Esophagus muscularis mucosa (tissue), 4 donors: ENCODE measurements around the gene TMC1. TPM values are rescaled to one million over a fixed set of nuclear protein-coding genes. Genes with fewer than 3 reads are reported as not detected.
"Not testable (repeated sequence)": the region's sequence is repeated elsewhere in the genome, so short reads cannot be mapped to it uniquely, and the experiment has no call there.

Experiments
- DNase-seq: peaks from one replicate; pipeline ENCODE4 v3.0.0-alpha.2; 2017; ENCODE audit errors: extremely low spot score
- H3K27ac ChIP-seq, 4 donors: fragments of 200-600 bp; sonication (generic); replicated peaks in 1 of 4; 1 replicate in 3 of 4; 2 replicates in 1 of 4; pipeline ENCODE4 v1.5.1; 2016 to 2019; ENCODE audit warnings: mild to moderate bottlenecking in 1 of 4
- H3K27me3 ChIP-seq, 4 donors: fragments of 200-600 bp; sonication (generic); one replicate each; pipeline versions ENCODE4 v1.5.1 to v1.6.0; 2016 to 2019
- H3K36me3 ChIP-seq, 4 donors: fragments of 200-600 bp; sonication (generic); one replicate each; pipeline ENCODE4 v1.5.1; 2016 to 2019
- H3K4me1 ChIP-seq, 4 donors: fragments of 200-600 bp; sonication (generic); one replicate each; pipeline ENCODE4 v1.5.1; 2016 to 2019
- H3K4me3 ChIP-seq, 4 donors: fragments of 200-600 bp; sonication (generic); 1 replicate in 2 of 4; 2 replicates in 2 of 4; pipeline ENCODE4 v1.5.1; 2016 to 2019; ENCODE audit warnings: mild to moderate bottlenecking in 4 of 4, moderate library complexity in 1 of 4
- H3K9me3 ChIP-seq, 4 donors: fragments of 200-600 bp; sonication (generic); 1 replicate in 3 of 4; 2 replicates in 1 of 4; pipeline ENCODE4 v1.5.1; 2016 to 2019
- CTCF ChIP-seq, 3 experiments: fragments of 200-600 bp in 2 of 3; fragments of 450-650 bp in 1 of 3; sonication (generic) in 2 of 3; IDR thresholded peaks; one replicate each; pipeline ENCODE4 v1.5.1; 2017 to 2019; ENCODE audit warnings: antibody characterized with exemption in 3 of 3, mild to moderate bottlenecking in 2 of 3, moderate library complexity in 1 of 3
- EP300 ChIP-seq: sonication (generic); formaldehyde crosslinking; IDR thresholded peaks from one replicate; pipeline ENCODE4 v1.6.1; 2017; ENCODE audit warnings: antibody characterized with exemption
- POLR2A ChIP-seq: fragments of 450-650 bp; IDR thresholded peaks from one replicate; pipeline ENCODE4 v1.6.1; 2017; ENCODE audit warnings: antibody characterized with exemption, moderate library complexity, mild to moderate bottlenecking, low read depth
- POLR2AphosphoS5 ChIP-seq, 2 donors: sonication (generic); formaldehyde crosslinking; IDR thresholded peaks; one replicate each; pipeline ENCODE4 v1.6.1; 2017; ENCODE audit warnings: antibody characterized with exemption in 2 of 2
- WGBS: methylation state at CpG from one replicate; pipeline ENCODE4 v1.1.5; 2018; 5-methylcytosine and 5-hydroxymethylcytosine counted together
- intact Hi-C: fragments of 100-400 bp; cut with DNase I; formaldehyde crosslinking; loops from one replicate; pipeline ENCODE4 v1.15.1; 2023
- total RNA-seq, 4 donors: library from RNA; depleted of rRNA; stranded (reverse); fragments of >200 nt; gene quantifications; one replicate each; pipeline versions ENCODE4 v1.1.0 to v1.2.1, GENCODE V29; 2016

Gene TMC1
- total RNA-seq, 4 donors from 2014 or later, result not detected

- WGBS, result 84% methylated on average over 1 of the region's 1 CpG
- TF ChIP-seq CTCF (IDR thresholded peaks at IDR 0.05) (no peak), EP300 (no peak), POLR2AphosphoS5 (IDR thresholded peaks at IDR 0.05) (no peak), POLR2A (no peak)
- no peaks in the 10 kb centered on the region for H3K9me3 ChIP-seq
Measured at GRCh38 chr9:72834994-72835393, 313.6 kb downstream of the TMC1 start.

DNA sequence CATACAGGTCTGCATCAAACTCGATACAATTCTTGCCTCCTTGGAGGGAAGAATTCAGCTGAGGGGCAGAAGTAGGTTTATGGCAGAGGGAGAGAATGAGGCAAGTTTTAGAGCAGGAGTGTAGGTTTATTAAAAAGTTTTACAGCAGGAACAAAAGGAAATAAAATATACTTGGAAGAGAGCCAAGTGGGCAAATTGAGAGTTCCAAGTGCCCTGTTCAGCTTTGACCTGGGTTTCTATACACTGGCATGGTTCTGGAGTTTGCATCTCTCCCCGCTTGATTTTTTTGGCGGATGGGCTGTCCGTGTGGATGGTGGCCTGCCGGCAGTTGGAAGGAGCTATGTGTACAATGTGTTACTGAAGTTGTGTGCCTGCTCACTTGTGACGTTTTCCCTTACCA lies 315.4 kb downstream of the TMC1 start:
- Histone ChIP-seq H3K27me3 (no peaks in the 10 kb centered on the region), H3K36me3 (no peaks in the 10 kb centered on the region), H3K27ac (no peak overlapping the region), H3K4me3 (no peak overlapping the region), H3K9me3 (no peaks in the 10 kb centered on the region), H3K4me1 (no peaks in the 10 kb centered on the region)
- intact Hi-C loops, result no loop called here
- WGBS, result 74% methylated on average over 6 of the region's 6 CpGs
- DNase-seq, result no peak
- TF ChIP-seq POLR2A, result no peak
- TF ChIP-seq CTCF (IDR thresholded peaks at IDR 0.05), result no peak
- no peak for TF ChIP-seq EP300

More at GRCh38 chr9:72834994-72835393, 313.6 kb downstream of the TMC1 start:
- Histone ChIP-seq H3K4me3 (no peak overlapping the region), H3K27me3 (no peaks in the 10 kb centered on the region), H3K27ac (no peak overlapping the region), H3K4me1 (no peaks in the 10 kb centered on the region), H3K36me3 (no peaks in the 10 kb centered on the region)
- intact Hi-C loops, result no loop called here
- DNase-seq, result no peak

DNA sequence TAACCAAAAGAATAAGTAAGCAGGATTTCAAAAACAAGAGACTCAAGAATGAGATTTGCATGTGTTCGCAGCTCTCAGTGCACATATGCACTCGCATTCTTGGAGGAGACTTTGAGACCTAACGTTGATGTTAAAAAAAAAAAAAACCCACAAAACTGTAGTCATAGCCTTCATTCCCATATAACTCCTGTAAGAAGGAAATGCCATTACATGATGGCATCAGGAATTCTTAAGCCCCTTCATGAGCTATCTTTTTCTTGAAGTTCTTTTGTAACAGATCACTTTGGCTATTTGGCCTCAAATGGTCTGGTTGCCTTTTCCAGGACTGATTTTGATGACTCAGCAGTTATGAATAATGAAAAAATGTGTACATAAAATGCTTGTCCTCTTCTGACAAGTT lies 317.7 kb downstream of the TMC1 start:
- H3K9me3 ChIP-seq, result peaks cover 0 to 4% (median 0%) of the 10 kb centered on the region in 4 donors
- WGBS, result 62% methylated on average over 3 of the region's 3 CpGs
- no peaks in the 10 kb centered on the region for H3K27me3 ChIP-seq
- H3K36me3 ChIP-seq, result no peaks in the 10 kb centered on the region
- TF ChIP-seq POLR2A (no peak), CTCF (IDR thresholded peaks at IDR 0.05) (no peak), POLR2AphosphoS5 (IDR thresholded peaks at IDR 0.05) (no peak), EP300 (no peak)
- peaks cover 0 to 4% (median 2%) of the 10 kb centered on the region in 4 donors for H3K4me1 ChIP-seq
- no peak overlapping the region for H3K27ac ChIP-seq
- DNase-seq, result no peak
- H3K4me3 ChIP-seq, result no peak overlapping the region
- intact Hi-C loops, result no loop called here

DNA sequence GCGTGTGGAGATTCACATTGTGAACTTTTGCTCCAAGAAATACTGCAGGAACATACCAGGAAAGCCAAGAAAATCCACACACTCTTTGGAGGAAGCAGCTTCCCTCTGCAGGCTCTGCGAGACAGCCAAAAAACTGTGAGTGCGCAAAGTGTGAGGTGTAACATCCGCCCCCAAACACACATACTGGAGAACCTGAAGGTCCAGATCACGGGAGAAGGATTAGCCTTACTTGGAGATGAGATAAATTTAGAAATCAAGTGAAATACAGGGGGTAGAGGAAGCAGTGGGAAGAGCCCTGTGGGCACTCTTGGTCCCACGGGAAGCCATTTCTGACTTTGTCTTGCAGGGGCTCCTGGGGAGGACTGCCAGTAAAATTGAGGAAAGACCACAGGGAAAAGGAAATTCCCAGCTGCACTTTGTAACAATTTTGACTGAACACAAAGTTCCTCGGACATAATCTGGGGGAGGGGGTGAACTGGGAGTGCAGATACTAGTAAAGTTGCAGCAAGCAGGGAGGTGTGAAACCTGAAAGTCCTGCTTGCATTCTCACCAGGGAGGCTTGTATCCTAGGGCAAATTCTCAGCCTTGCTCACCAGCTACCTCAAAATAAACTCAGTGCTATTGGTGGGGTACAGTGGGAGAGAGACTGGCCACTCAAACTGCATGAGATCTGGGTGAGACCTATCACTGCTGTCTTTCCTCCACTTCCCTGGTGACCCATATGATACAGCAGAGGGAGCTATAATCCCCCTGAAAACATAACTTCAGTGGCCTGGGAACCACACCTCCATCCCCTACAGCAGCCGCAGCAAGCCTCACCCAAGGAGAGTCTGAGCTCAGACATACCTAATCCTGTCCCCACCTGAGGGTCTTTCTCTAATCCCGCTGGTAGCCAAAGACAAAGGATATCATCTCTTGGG lies 322.4 kb downstream of the TMC1 start:
- no peak for TF ChIP-seq POLR2AphosphoS5 (IDR thresholded peaks at IDR 0.05)
- peaks cover 0 to 23% (median 18%) of the 10 kb centered on the region in 4 donors for H3K9me3 ChIP-seq
- no peaks in the 10 kb centered on the region for H3K36me3 ChIP-seq
- H3K4me1 ChIP-seq, result peaks cover 0 to 4% (median 2%) of the 10 kb centered on the region in 4 donors
- H3K27me3 ChIP-seq, result no peaks in the 10 kb centered on the region
- DNase-seq, result no peak
- 54% methylated on average over 8 of the region's 9 CpGs for WGBS
- no peak overlapping the region for H3K4me3 ChIP-seq
- H3K27ac ChIP-seq, result no peak overlapping the region
- intact Hi-C loops, result no loop called here

GRCh38 chr9:72844440-72844768 lies 323.0 kb downstream of the TMC1 start:
- Histone ChIP-seq H3K4me1 (peaks cover 0 to 4% (median 2%) of the 10 kb centered on the region in 4 donors), H3K27ac (no peak overlapping the region), H3K4me3 (no peak overlapping the region), H3K9me3 (peaks cover 0 to 23% (median 18%) of the 10 kb centered on the region in 4 donors), H3K36me3 (no peaks in the 10 kb centered on the region), H3K27me3 (no peaks in the 10 kb centered on the region)
- TF ChIP-seq CTCF (IDR thresholded peaks at IDR 0.05) (no peak), POLR2AphosphoS5 (IDR thresholded peaks at IDR 0.05) (no peak), EP300 (no peak), POLR2A (no peak)
- intact Hi-C loops, result no loop called here
- 67% methylated on average over 1 of the region's 1 CpG for WGBS
- DNase-seq, result no peak

DNA sequence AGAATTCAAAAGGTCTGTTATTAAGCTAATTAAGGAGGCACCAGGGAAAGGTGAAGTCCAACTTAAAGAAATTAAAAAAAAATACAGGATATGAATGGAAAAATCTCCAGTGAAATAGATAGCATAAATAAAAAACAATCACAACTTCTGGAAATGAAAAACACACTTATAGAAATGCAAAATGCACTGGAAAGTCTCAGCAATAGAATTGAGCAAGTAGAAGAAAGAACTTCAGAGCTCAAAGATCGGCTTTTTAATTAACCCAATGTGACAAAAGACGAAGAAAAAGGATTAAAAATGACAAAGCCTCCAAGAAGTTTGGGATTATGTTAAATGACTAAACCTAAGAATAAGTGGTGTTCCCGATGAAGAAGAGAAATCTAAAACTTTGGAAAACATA lies 323.6 kb downstream of the TMC1 start:
- H3K4me1 ChIP-seq, H3K27me3 ChIP-seq, H3K4me3 ChIP-seq, H3K27ac ChIP-seq, intact Hi-C loops, H3K36me3 ChIP-seq, DNase-seq: not testable (repeated sequence)
- WGBS, result 89% methylated on average over 3 of the region's 3 CpGs
- peaks cover 0 to 23% (median 18%) of the 10 kb centered on the region in 4 donors for H3K9me3 ChIP-seq

DNA sequence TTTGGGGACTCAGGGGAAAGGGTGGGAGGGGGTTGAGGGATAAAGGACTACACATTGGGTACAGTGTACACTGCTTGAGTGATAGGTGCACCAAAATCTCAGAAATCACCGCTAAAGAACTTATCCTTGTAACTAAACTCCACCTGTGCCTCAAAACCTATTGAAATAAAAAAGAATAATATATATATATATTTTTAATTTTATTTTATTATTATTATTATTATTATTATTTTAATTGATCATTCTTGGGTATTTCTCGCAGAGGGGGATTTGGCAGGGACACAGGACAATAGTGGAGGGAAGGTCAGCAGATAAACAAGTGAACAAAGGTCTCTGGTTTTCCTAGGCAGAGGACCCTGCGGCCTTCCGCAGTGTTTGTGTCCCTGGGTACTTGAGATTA lies 328.8 kb downstream of the TMC1 start:
- H3K4me3 ChIP-seq, H3K36me3 ChIP-seq, H3K27ac ChIP-seq, DNase-seq, intact Hi-C loops, H3K4me1 ChIP-seq, H3K27me3 ChIP-seq: not testable (repeated sequence)
- H3K9me3 ChIP-seq, result peaks cover 0 to 13% (median 5%) of the 10 kb centered on the region in 4 donors
- 93% methylated on average over 3 of the region's 4 CpGs for whole genome bisulfite sequencing
